ENCODE measurements around the gene NDUFA13.

The NDUFA13 gene

GRCh38 chr19:19533841-19534240 lies 17.8 kb downstream of the NDUFA13 start:
- DNase-seq (ENCODE audit: low spot score): no peak

GRCh38 chr19:19534556-19535265 lies 18.7 kb downstream of the NDUFA13 start:
- no peak for DNase-seq (ENCODE audit: low spot score)

GRCh38 chr19:19535311-19536191 lies 19.5 kb downstream of the NDUFA13 start:
- no peak for DNase-seq (ENCODE audit: low spot score)

- DNase-seq (ENCODE audit: low spot score): peak; percentile 25
Observed at GRCh38 chr19:19537075-19538048, 21.3 kb downstream of the NDUFA13 start.

GRCh38 chr19:19538061-19538784 lies 22.2 kb downstream of the NDUFA13 start, which contains the start of gene CILP2:
Gene CILP2, plus strand, starts transcription at chr19:19538265. Its CDS starts 85 bp downstream, at chr19:19538350.
- DNase-seq (ENCODE audit: low spot score): no peak

GRCh38 chr19:19538785-19539166 lies 22.8 kb downstream of the NDUFA13 start:
- DNase-seq (ENCODE audit: low spot score): no peak

GRCh38 chr19:19539698-19540063 lies 23.7 kb downstream of the NDUFA13 start:
- no peak for DNase-seq (ENCODE audit: low spot score)

- DNase-seq (ENCODE audit: low spot score): peak; percentile 45
Observed at GRCh38 chr19:19540064-19540714, 24.2 kb downstream of the NDUFA13 start.

GRCh38 chr19:19540715-19541515 lies 24.9 kb downstream of the NDUFA13 start:
- DNase-seq (ENCODE audit: low spot score): peak; percentile 64

GRCh38 chr19:19541616-19542015 lies 25.6 kb downstream of the NDUFA13 start:
- DNase-seq (ENCODE audit: low spot score): no peak

- no peak for DNase-seq (ENCODE audit: low spot score)
Observed at GRCh38 chr19:19542507-19542906, 26.5 kb downstream of the NDUFA13 start.

- no peak for DNase-seq (ENCODE audit: low spot score)
Observed at GRCh38 chr19:19543101-19543500, 27.1 kb downstream of the NDUFA13 start.

GRCh38 chr19:19543640-19544039 lies 27.6 kb downstream of the NDUFA13 start:
- DNase-seq (ENCODE audit: low spot score): no peak

GRCh38 chr19:19544257-19544953 lies 28.4 kb downstream of the NDUFA13 start:
- DNase-seq (ENCODE audit: low spot score): no peak

- no peak for DNase-seq (ENCODE audit: low spot score)
Observed at GRCh38 chr19:19544954-19545591, 29.0 kb downstream of the NDUFA13 start.

GRCh38 chr19:19545707-19546106 lies 29.7 kb downstream of the NDUFA13 start:
- DNase-seq (ENCODE audit: low spot score): no peak

- no peak for DNase-seq (ENCODE audit: low spot score)
Observed at GRCh38 chr19:19546751-19547162, 30.7 kb downstream of the NDUFA13 start.

GRCh38 chr19:19547674-19548336 lies 31.8 kb downstream of the NDUFA13 start:
- DNase-seq (ENCODE audit: low spot score): no peak

All from kidney tubule cell (primary cell).